ENCODE data around the gene FILIP1L. TPM values are rescaled to one million over a fixed set of nuclear protein-coding genes. Genes with fewer than 3 reads are reported as not detected.

FILIP1L gene
- polyA plus RNA-seq, 3 donors, result 0.13 to 0.40 (median 0.25) TPM

GRCh38 chr3:100087198-100087597, 27.1 kb downstream of the FILIP1L start:
- peaks cover 20% of the 10 kb centered on the region for H3K4me1 Mint-ChIP-seq
- no peak overlapping the region for H3K4me3 ChIP-seq (replicated peaks in 1 of 3; ENCODE audit: low read depth in 2 of 3, low read length in 3 of 3)
- H3K9ac ChIP-seq (ENCODE audit: insufficient read depth, low read length, poor library complexity, severe bottlenecking), result no peak overlapping the region
- H3K36me3 ChIP-seq (replicated peaks in 1 of 2; ENCODE audit: control insufficient read depth in 1 of 2, insufficient read depth in 2 of 2, low read length in 2 of 2), result no peaks in the 10 kb centered on the region
- TF ChIP-seq CTCF (IDR thresholded peaks at IDR 0.05), result no peak
- no peak overlapping the region for H3K27ac ChIP-seq (ENCODE audit: low read depth in 1 of 2, low read length in 2 of 2)
- no peaks in the 10 kb centered on the region for H3K36me3 Mint-ChIP-seq
- no peak overlapping the region for H3K27ac Mint-ChIP-seq
- H3K79me2 ChIP-seq (ENCODE audit: insufficient read depth, low read length), result no peaks in the 10 kb centered on the region
- no peak overlapping the region for H2AFZ ChIP-seq (ENCODE audit: insufficient read depth, low read depth, low read length, poor library complexity, severe bottlenecking)
- no peak overlapping the region for H3K4me3 Mint-ChIP-seq
- no peak for DNase-seq
- no peaks in the 10 kb centered on the region for H3K9me3 Mint-ChIP-seq
- H3K4me2 ChIP-seq (replicated peaks; ENCODE audit: extremely low read depth, low read length, poor library complexity, severe bottlenecking), result no peak overlapping the region
- peaks cover 15 to 22% of the 10 kb centered on the region in 2 donors for H3K4me1 ChIP-seq (ENCODE audit: control insufficient read depth in 1 of 2, insufficient read depth in 2 of 2, low read length in 2 of 2)
- H4K20me1 ChIP-seq (ENCODE audit: insufficient read depth, low read length), result no peaks in the 10 kb centered on the region
- intact Hi-C loops (cut with micrococcal nuclease), result no loop called here
- H3K27me3 Mint-ChIP-seq (ENCODE audit: low read depth in 3 of 3), result no peaks in the 10 kb centered on the region
- H3K27me3 ChIP-seq (ENCODE audit: control insufficient read depth in 2 of 2, insufficient read depth in 2 of 2, low read length in 2 of 2), result no peaks in the 10 kb centered on the region
- H3K9me3 ChIP-seq (replicated peaks in 1 of 2; ENCODE audit: control insufficient read depth in 1 of 2, insufficient read depth in 1 of 2, low read length in 2 of 2), result no peaks in the 10 kb centered on the region

GRCh38 chr3:100086401-100086800, 27.9 kb downstream of the FILIP1L start:
- Histone ChIP-seq H3K4me2 (replicated peaks; ENCODE audit: extremely low read depth, low read length, poor library complexity, severe bottlenecking) (no peak overlapping the region), H3K4me1 (ENCODE audit: control insufficient read depth in 1 of 2, insufficient read depth in 2 of 2, low read length in 2 of 2) (peaks cover 15 to 22% of the 10 kb centered on the region in 2 donors), H4K20me1 (ENCODE audit: insufficient read depth, low read length) (no peaks in the 10 kb centered on the region), H2AFZ (ENCODE audit: insufficient read depth, low read depth, low read length, poor library complexity, severe bottlenecking) (no peak overlapping the region), H3K27ac (ENCODE audit: low read depth in 1 of 2, low read length in 2 of 2) (no peak overlapping the region), H3K9ac (ENCODE audit: insufficient read depth, low read length, poor library complexity, severe bottlenecking) (no peak overlapping the region), H3K27me3 (ENCODE audit: control insufficient read depth in 2 of 2, insufficient read depth in 2 of 2, low read length in 2 of 2) (no peaks in the 10 kb centered on the region), H3K79me2 (ENCODE audit: insufficient read depth, low read length) (no peaks in the 10 kb centered on the region), H3K9me3 (replicated peaks in 1 of 2; ENCODE audit: control insufficient read depth in 1 of 2, insufficient read depth in 1 of 2, low read length in 2 of 2) (no peaks in the 10 kb centered on the region), H3K36me3 (replicated peaks in 1 of 2; ENCODE audit: control insufficient read depth in 1 of 2, insufficient read depth in 2 of 2, low read length in 2 of 2) (no peaks in the 10 kb centered on the region), H3K4me3 (replicated peaks in 1 of 3; ENCODE audit: low read depth in 2 of 3, low read length in 3 of 3) (no peak overlapping the region)
- Mint-ChIP-seq H3K36me3 (no peaks in the 10 kb centered on the region), H3K4me1 (peaks cover 20% of the 10 kb centered on the region), H3K27me3 (ENCODE audit: low read depth in 3 of 3) (no peaks in the 10 kb centered on the region), H3K9me3 (no peaks in the 10 kb centered on the region), H3K4me3 (no peak overlapping the region), H3K27ac (no peak overlapping the region)
- intact Hi-C loops (cut with micrococcal nuclease), result no loop called here
- DNase-seq, result no peak
- no peak for TF ChIP-seq CTCF (IDR thresholded peaks at IDR 0.05)
- WGBS (ENCODE audit: insufficient coverage), result no CpG with 5 or more reads among the region's 1 CpG

All from CD14-positive monocyte (primary cell).